ENCODE data around the gene IL19. TPM values are rescaled to one million over a fixed set of nuclear protein-coding genes. Genes with fewer than 3 reads are reported as not detected.

IL19 gene
- total and polyA plus RNA-seq, 4 donors, result 0.10 to 0.68 (median 0.12) TPM; not detected in 1

DNA sequence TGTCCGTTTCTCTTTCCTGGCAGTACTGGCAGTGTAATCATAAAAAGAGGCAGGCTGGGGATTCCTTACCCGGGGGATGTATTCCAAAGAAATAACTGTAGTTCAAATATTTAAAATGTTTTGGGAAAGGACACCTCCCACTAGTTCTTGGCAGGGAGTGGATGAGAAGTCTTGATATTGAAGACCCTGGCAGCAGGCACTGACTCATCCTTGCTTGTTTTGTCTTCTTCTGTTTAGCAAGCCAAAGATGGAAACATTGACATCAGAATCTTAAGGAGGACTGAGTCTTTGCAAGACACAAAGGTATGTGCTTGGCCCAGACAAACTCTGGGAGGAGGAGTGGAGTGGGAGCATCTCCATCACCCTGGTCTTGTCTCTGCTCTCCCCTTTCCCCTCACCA is 95.5 kb downstream of the IL19 start:
- Histone ChIP-seq H3K36me3 (ENCODE audit: control insufficient read depth in 4 of 4, insufficient read depth in 4 of 4, low read length in 4 of 4) (no peaks in the 10 kb centered on the region), H3K4me1 (ENCODE audit: control insufficient read depth in 5 of 5, insufficient read depth in 5 of 5, low read length in 5 of 5) (no peaks in the 10 kb centered on the region), H3K27ac (ENCODE audit: low read depth in 1 of 2, low read length in 1 of 2) (no peak overlapping the region), H3K4me3 (no peak overlapping the region), H3K9me3 (ENCODE audit: control insufficient read depth in 4 of 4, insufficient read depth in 3 of 4, low read length in 3 of 4) (no peaks in the 10 kb centered on the region), H3K27me3 (ENCODE audit: control insufficient read depth in 3 of 3, insufficient read depth in 3 of 3, low read length in 2 of 3) (peaks cover 0 to 5% (median 0%) of the 10 kb centered on the region in 3 donors), H3K9ac (ENCODE audit: insufficient read depth in 1 of 2, low read length in 2 of 2) (no peak overlapping the region)
- 54 to 66% methylated on average over 2 of the region's 2 CpGs for WGBS, 2 donors
- DNase-seq (no peak), ATAC-seq (ENCODE audit: insufficient read depth, low FRiP score) (peak; percentile 36)
- TF ChIP-seq, protein P1, sequence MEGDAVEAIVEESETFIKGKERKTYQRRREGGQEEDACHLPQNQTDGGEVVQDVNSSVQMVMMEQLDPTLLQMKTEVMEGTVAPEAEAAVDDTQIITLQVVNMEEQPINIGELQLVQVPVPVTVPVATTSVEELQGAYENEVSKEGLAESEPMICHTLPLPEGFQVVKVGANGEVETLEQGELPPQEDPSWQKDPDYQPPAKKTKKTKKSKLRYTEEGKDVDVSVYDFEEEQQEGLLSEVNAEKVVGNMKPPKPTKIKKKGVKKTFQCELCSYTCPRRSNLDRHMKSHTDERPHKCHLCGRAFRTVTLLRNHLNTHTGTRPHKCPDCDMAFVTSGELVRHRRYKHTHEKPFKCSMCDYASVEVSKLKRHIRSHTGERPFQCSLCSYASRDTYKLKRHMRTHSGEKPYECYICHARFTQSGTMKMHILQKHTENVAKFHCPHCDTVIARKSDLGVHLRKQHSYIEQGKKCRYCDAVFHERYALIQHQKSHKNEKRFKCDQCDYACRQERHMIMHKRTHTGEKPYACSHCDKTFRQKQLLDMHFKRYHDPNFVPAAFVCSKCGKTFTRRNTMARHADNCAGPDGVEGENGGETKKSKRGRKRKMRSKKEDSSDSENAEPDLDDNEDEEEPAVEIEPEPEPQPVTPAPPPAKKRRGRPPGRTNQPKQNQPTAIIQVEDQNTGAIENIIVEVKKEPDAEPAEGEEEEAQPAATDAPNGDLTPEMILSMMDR (IDR thresholded peaks at IDR 0.05; ENCODE audit: control extremely low read depth, extremely low read depth), result no peak

DNA sequence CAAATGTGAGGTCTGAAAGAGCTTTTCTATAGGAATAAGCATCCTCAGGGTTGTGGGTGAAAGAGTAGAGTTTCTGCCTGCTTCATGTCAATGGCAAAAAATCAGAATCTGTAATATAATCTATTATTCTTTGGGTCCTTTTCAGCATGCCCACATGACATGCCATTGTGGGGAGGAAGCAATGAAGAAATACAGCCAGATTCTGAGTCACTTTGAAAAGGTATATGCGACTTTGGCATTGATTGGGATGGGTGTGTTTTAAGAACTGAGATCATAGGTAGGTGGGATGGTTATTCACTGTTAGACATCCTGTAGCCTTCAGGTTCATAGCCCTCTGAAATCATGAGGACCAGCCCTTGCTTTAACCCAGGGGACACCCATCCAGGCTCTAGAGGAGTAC is 96.7 kb downstream of the IL19 start:
- Histone ChIP-seq H3K9ac (ENCODE audit: insufficient read depth in 1 of 2, low read length in 2 of 2) (no peak overlapping the region), H3K36me3 (ENCODE audit: control insufficient read depth in 4 of 4, insufficient read depth in 4 of 4, low read length in 4 of 4) (no peaks in the 10 kb centered on the region), H3K4me1 (ENCODE audit: control insufficient read depth in 5 of 5, insufficient read depth in 5 of 5, low read length in 5 of 5) (no peaks in the 10 kb centered on the region), H3K27me3 (ENCODE audit: control insufficient read depth in 3 of 3, insufficient read depth in 3 of 3, low read length in 2 of 3) (peaks cover 0 to 5% (median 0%) of the 10 kb centered on the region in 3 donors), H3K27ac (ENCODE audit: low read depth in 1 of 2, low read length in 1 of 2) (no peak overlapping the region), H3K9me3 (ENCODE audit: control insufficient read depth in 4 of 4, insufficient read depth in 3 of 4, low read length in 3 of 4) (no peaks in the 10 kb centered on the region), H3K4me3 (no peak overlapping the region)
- ATAC-seq (ENCODE audit: insufficient read depth, low FRiP score) (no peak), DNase-seq (no peak)
- WGBS, 2 donors, result 86 to 94% methylated on average over 1 of the region's 1 CpG
- TF ChIP-seq, protein P1 (IDR thresholded peaks at IDR 0.05; ENCODE audit: control extremely low read depth, extremely low read depth), result no peak

GRCh38 chr1:206867716-206868115 is 97.1 kb downstream of the IL19 start:
- TF ChIP-seq, protein P1 (IDR thresholded peaks at IDR 0.05; ENCODE audit: control extremely low read depth, extremely low read depth), result no peak
- no peak for ATAC-seq (ENCODE audit: insufficient read depth, low FRiP score)
- no peak overlapping the region for H3K4me3 ChIP-seq

DNA sequence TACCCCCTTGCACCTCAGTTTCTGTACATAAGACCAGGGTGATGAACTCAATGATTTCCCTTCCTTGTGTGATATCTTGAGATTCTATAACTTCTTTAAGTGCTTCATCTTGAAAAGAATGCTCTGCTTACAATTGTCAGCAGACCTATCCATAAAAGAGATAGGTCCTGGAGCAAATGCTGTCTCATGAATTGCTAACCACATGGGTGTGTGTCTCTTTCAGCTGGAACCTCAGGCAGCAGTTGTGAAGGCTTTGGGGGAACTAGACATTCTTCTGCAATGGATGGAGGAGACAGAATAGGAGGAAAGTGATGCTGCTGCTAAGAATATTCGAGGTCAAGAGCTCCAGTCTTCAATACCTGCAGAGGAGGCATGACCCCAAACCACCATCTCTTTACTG is 97.7 kb downstream of the IL19 start:
- WGBS, 2 donors, result 71 to 73% methylated on average over 1 of the region's 1 CpG
- Histone ChIP-seq H3K27ac (ENCODE audit: low read depth in 1 of 2, low read length in 1 of 2) (no peak overlapping the region), H3K9me3 (ENCODE audit: control insufficient read depth in 4 of 4, insufficient read depth in 3 of 4, low read length in 3 of 4) (no peaks in the 10 kb centered on the region)

More at GRCh38 chr1:206867716-206868115, 97.1 kb downstream of the IL19 start:
- Histone ChIP-seq H3K9me3 (ENCODE audit: control insufficient read depth in 4 of 4, insufficient read depth in 3 of 4, low read length in 3 of 4) (no peaks in the 10 kb centered on the region), H3K36me3 (ENCODE audit: control insufficient read depth in 4 of 4, insufficient read depth in 4 of 4, low read length in 4 of 4) (no peaks in the 10 kb centered on the region), H3K4me1 (ENCODE audit: control insufficient read depth in 5 of 5, insufficient read depth in 5 of 5, low read length in 5 of 5) (no peaks in the 10 kb centered on the region), H3K27me3 (ENCODE audit: control insufficient read depth in 3 of 3, insufficient read depth in 3 of 3, low read length in 2 of 3) (peaks cover 0 to 5% (median 0%) of the 10 kb centered on the region in 3 donors), H3K27ac (ENCODE audit: low read depth in 1 of 2, low read length in 1 of 2) (no peak overlapping the region), H3K9ac (ENCODE audit: insufficient read depth in 1 of 2, low read length in 2 of 2) (no peak overlapping the region)
- no peak for DNase-seq

More for the DNA sequence above, 97.7 kb downstream of the IL19 start:
- H3K27me3 ChIP-seq (ENCODE audit: control insufficient read depth in 3 of 3, insufficient read depth in 3 of 3, low read length in 2 of 3), result peaks cover 0 to 5% (median 0%) of the 10 kb centered on the region in 3 donors
- H3K9ac ChIP-seq (ENCODE audit: insufficient read depth in 1 of 2, low read length in 2 of 2), result no peak overlapping the region
- TF ChIP-seq, protein P1 (IDR thresholded peaks at IDR 0.05; ENCODE audit: control extremely low read depth, extremely low read depth), result no peak
- H3K4me1 ChIP-seq (ENCODE audit: control insufficient read depth in 5 of 5, insufficient read depth in 5 of 5, low read length in 5 of 5), result no peaks in the 10 kb centered on the region
- DNase-seq, result no peak
- no peak for ATAC-seq (ENCODE audit: insufficient read depth, low FRiP score)
- H3K4me3 ChIP-seq, result no peak overlapping the region
- H3K36me3 ChIP-seq (ENCODE audit: control insufficient read depth in 4 of 4, insufficient read depth in 4 of 4, low read length in 4 of 4), result no peaks in the 10 kb centered on the region

Measured in lung (tissue), 12 donors.